Measurements from ENCODE around the gene SKIDA1. TPM values are rescaled to one million over a fixed set of nuclear protein-coding genes. Genes with fewer than 3 reads are reported as not detected.

SKIDA1 gene
- total and polyA plus RNA-seq, 5 experiments from 2014 or later = 0.08 TPM; not detected in 4

GRCh38 chr10:21526860-21527597, 1.5 kb upstream of the SKIDA1 start:
- no peaks in the 10 kb centered on the region for H3K9me3 Mint-ChIP-seq
- peaks cover 25 to 46% (median 35%) of the 10 kb centered on the region in 5 donors for H3K27me3 Mint-ChIP-seq
- POLR2A ChIA-PET = interaction anchor here (0.6 to 1.4 kb wide), 4 partner anchors 9 to 797 kb away, joined by 3 to 9 read pairs (median 3); partner anchors contain the start of gene DNAJC1

GRCh38 chr10:21526188-21526859, 842 bp upstream of the SKIDA1 start:
- H3K36me3 Mint-ChIP-seq = peaks cover 0 to 5% (median 3%) of the 10 kb centered on the region in 3 donors
- H3K27me3 Mint-ChIP-seq = peaks cover 30 to 53% (median 39%) of the 10 kb centered on the region in 5 donors
- ATAC-seq (peak; percentile 44 to 57), DNase-seq (peak in 9 of 10 donors; percentile 33 to 74 (median 44))
- H3K27ac Mint-ChIP-seq = peak overlapping the region; percentile 82 to 97 (median 94)
- H3K4me3 Mint-ChIP-seq = peak overlapping the region; percentile 83 to 96 (median 92)
- no peaks in the 10 kb centered on the region for H3K9me3 Mint-ChIP-seq
- H3K4me1 Mint-ChIP-seq = peaks cover 15 to 31% (median 23%) of the 10 kb centered on the region in 4 donors
- POLR2A ChIA-PET = interaction anchor here (0.6 to 1.4 kb wide), 9 partner anchors 8 to 911 kb away, joined by 3 to 9 read pairs (median 3); partner anchors contain the start of gene DNAJC1

More at GRCh38 chr10:21526860-21527597, 1.5 kb upstream of the SKIDA1 start:
- H3K36me3 Mint-ChIP-seq = peaks cover 0 to 5% (median 3%) of the 10 kb centered on the region in 3 donors
- peak; percentile 11 to 33 for ATAC-seq
- peaks cover 15 to 31% (median 23%) of the 10 kb centered on the region in 4 donors for H3K4me1 Mint-ChIP-seq
- peak overlapping the region; percentile 82 to 97 (median 94) for H3K27ac Mint-ChIP-seq
- DNase-seq = peak in 6 of 10 donors; percentile 24 to 39 (median 30)
- peak overlapping the region; percentile 83 to 96 (median 92) for H3K4me3 Mint-ChIP-seq

GRCh38 chr10:21524526-21525366, 736 bp downstream of the SKIDA1 start:
- ATAC-seq (no peak), DNase-seq (peak in 2 of 10 donors; percentile 23 to 31)
- Mint-ChIP-seq H3K27ac (peak overlapping the region; percentile 18 to 97 (median 90)), H3K36me3 (peaks cover 0 to 5% (median 3%) of the 10 kb centered on the region in 3 donors), H3K9me3 (no peaks in the 10 kb centered on the region), H3K4me1 (peaks cover 18 to 40% (median 31%) of the 10 kb centered on the region in 4 donors), H3K27me3 (peaks cover 44 to 69% (median 53%) of the 10 kb centered on the region in 5 donors), H3K4me3 (peak overlapping the region; percentile 79 to 96 (median 92))
- POLR2A ChIA-PET = interaction anchor here (0.5 to 1.2 kb wide), 8 partner anchors 9 to 912 kb away, joined by 3 to 6 read pairs (median 4); no protein-coding TSS in a partner anchor

GRCh38 chr10:21524131-21524525, 1.4 kb downstream of the SKIDA1 start:
- H3K9me3 Mint-ChIP-seq = no peaks in the 10 kb centered on the region
- H3K4me1 Mint-ChIP-seq = peaks cover 18 to 45% (median 35%) of the 10 kb centered on the region in 4 donors
- ATAC-seq (no peak), DNase-seq (no peak)
- peaks cover 0 to 5% (median 3%) of the 10 kb centered on the region in 3 donors for H3K36me3 Mint-ChIP-seq
- POLR2A ChIA-PET = interaction anchor here (0.5 to 0.8 kb wide), 3 partner anchors 9 to 28 kb away, joined by 3 to 5 read pairs (median 4); no protein-coding TSS in a partner anchor
- peaks cover 44 to 75% (median 60%) of the 10 kb centered on the region in 5 donors for H3K27me3 Mint-ChIP-seq
- no peak overlapping the region for H3K4me3 Mint-ChIP-seq
- no peak overlapping the region for H3K27ac Mint-ChIP-seq

GRCh38 chr10:21523557-21524008, 1.9 kb downstream of the SKIDA1 start:
- POLR2A ChIA-PET = interaction anchor here (0.6 to 0.8 kb wide), 2 partner anchors 9 to 28 kb away, joined by 3 to 4 read pairs; no protein-coding TSS in a partner anchor
- H3K9me3 Mint-ChIP-seq = no peaks in the 10 kb centered on the region
- no peak for DNase-seq
- peaks cover 18 to 50% (median 38%) of the 10 kb centered on the region in 4 donors for H3K4me1 Mint-ChIP-seq
- H3K4me3 Mint-ChIP-seq = peak overlapping the region in 5 of 10 donors; percentile 10 to 68 (median 39)
- peaks cover 44 to 81% (median 65%) of the 10 kb centered on the region in 5 donors for H3K27me3 Mint-ChIP-seq
- peak overlapping the region in 2 of 10 donors; percentile 29 to 65 for H3K27ac Mint-ChIP-seq
- peaks cover 0 to 5% (median 3%) of the 10 kb centered on the region in 3 donors for H3K36me3 Mint-ChIP-seq
- no peak for ATAC-seq

GRCh38 chr10:21522631-21523406, 2.7 kb downstream of the SKIDA1 start:
- H3K4me1 Mint-ChIP-seq = peaks cover 23 to 52% (median 44%) of the 10 kb centered on the region in 4 donors
- H3K27ac Mint-ChIP-seq = no peak overlapping the region
- H3K36me3 Mint-ChIP-seq = peaks cover 0 to 5% (median 3%) of the 10 kb centered on the region in 3 donors
- H3K4me3 Mint-ChIP-seq = no peak overlapping the region
- no peak for ATAC-seq
- POLR2A ChIA-PET = interaction anchor here (0.7 to 0.8 kb wide), 2 partner anchors 10 to 11 kb away, joined by 3 read pairs; no protein-coding TSS in a partner anchor
- no peak for DNase-seq
- no peaks in the 10 kb centered on the region for H3K9me3 Mint-ChIP-seq
- peaks cover 50 to 88% (median 66%) of the 10 kb centered on the region in 5 donors for H3K27me3 Mint-ChIP-seq

- peaks cover 26 to 53% (median 46%) of the 10 kb centered on the region in 4 donors for H3K4me1 Mint-ChIP-seq
- H3K27ac Mint-ChIP-seq = no peak overlapping the region
- H3K27me3 Mint-ChIP-seq = peaks cover 53 to 90% (median 68%) of the 10 kb centered on the region in 5 donors
- DNase-seq (no peak), ATAC-seq (no peak)
- H3K9me3 Mint-ChIP-seq = no peaks in the 10 kb centered on the region
- peaks cover 0 to 5% (median 3%) of the 10 kb centered on the region in 3 donors for H3K36me3 Mint-ChIP-seq
- POLR2A ChIA-PET = no interaction called here
- H3K4me3 Mint-ChIP-seq = no peak overlapping the region
These were observed 3.5 kb downstream of the SKIDA1 start for GRCh38 chr10:21521751-21522533.

GRCh38 chr10:21520949-21521348, 4.5 kb downstream of the SKIDA1 start:
- no peaks in the 10 kb centered on the region for H3K9me3 Mint-ChIP-seq
- peak overlapping the region in 2 of 10 donors; percentile 3 to 39 for H3K4me3 Mint-ChIP-seq
- H3K36me3 Mint-ChIP-seq = peaks cover 0 to 5% (median 3%) of the 10 kb centered on the region in 3 donors
- peak overlapping the region in 1 of 10 donors; percentile 31 for H3K27ac Mint-ChIP-seq
- peaks cover 23 to 51% (median 44%) of the 10 kb centered on the region in 4 donors for H3K4me1 Mint-ChIP-seq
- POLR2A ChIA-PET = interaction anchor here (0.9 to 3.4 kb wide), 2 partner anchors 12 to 28 kb away, joined by 3 to 11 read pairs; partner anchors contain the start of gene MLLT10
- H3K27me3 Mint-ChIP-seq = peaks cover 50 to 87% (median 65%) of the 10 kb centered on the region in 5 donors
- DNase-seq (no peak), ATAC-seq (no peak)

GRCh38 chr10:21520509-21520908, 5.0 kb downstream of the SKIDA1 start:
- Mint-ChIP-seq H3K27ac (no peak overlapping the region), H3K36me3 (peaks cover 0 to 5% (median 3%) of the 10 kb centered on the region in 3 donors), H3K4me3 (peak overlapping the region in 6 of 10 donors; percentile 4 to 52 (median 38)), H3K9me3 (no peaks in the 10 kb centered on the region), H3K4me1 (peaks cover 24 to 52% (median 44%) of the 10 kb centered on the region in 4 donors), H3K27me3 (peaks cover 53 to 88% (median 69%) of the 10 kb centered on the region in 5 donors)
- DNase-seq (no peak), ATAC-seq (no peak)
- POLR2A ChIA-PET = interaction anchor here (0.9 to 3.4 kb wide), 2 partner anchors 12 to 27 kb away, joined by 3 to 11 read pairs; partner anchors contain the start of gene MLLT10

- ATAC-seq (no peak), DNase-seq (no peak)
- H3K4me1 Mint-ChIP-seq = peaks cover 19 to 47% (median 39%) of the 10 kb centered on the region in 4 donors
- POLR2A ChIA-PET = interaction anchor here (3.4 kb wide), 1 partner anchor 13 kb away, joined by 11 read pairs; the partner anchor contains the start of gene MLLT10
- H3K27me3 Mint-ChIP-seq = peaks cover 52 to 88% (median 69%) of the 10 kb centered on the region in 5 donors
- H3K27ac Mint-ChIP-seq = peak overlapping the region in 2 of 10 donors; percentile 18 to 45
- H3K36me3 Mint-ChIP-seq = peaks cover 0 to 3% (median 1%) of the 10 kb centered on the region in 3 donors
- H3K9me3 Mint-ChIP-seq = no peaks in the 10 kb centered on the region
- peak overlapping the region in 8 of 10 donors; percentile 2 to 63 (median 40) for H3K4me3 Mint-ChIP-seq
These were observed 5.5 kb downstream of the SKIDA1 start for GRCh38 chr10:21519941-21520436.

All from naive thymus-derived CD8-positive, alpha-beta T cell (primary cell).